ENCODE measurements around the gene GPC6.

The GPC6 gene

GRCh38 chr13:93805736-93806135 is 579.1 kb downstream of the GPC6 start:
- H3K9me3 ChIP-seq (ENCODE audit: insufficient read depth, low read depth, low read length), result no peaks in the 10 kb centered on the region
- peaks cover 20% of the 10 kb centered on the region for H3K4me1 ChIP-seq (ENCODE audit: insufficient read depth, low read length)
- no peak overlapping the region for H3K27ac ChIP-seq (ENCODE audit: low read length)
- H3K9ac ChIP-seq (ENCODE audit: low read depth, low read length), result no peak overlapping the region
- H3K36me3 ChIP-seq (ENCODE audit: insufficient read depth, low read depth, low read length), result no peaks in the 10 kb centered on the region
- H3K4me3 ChIP-seq (ENCODE audit: low read length), result no peak overlapping the region
- H3K27me3 ChIP-seq (ENCODE audit: insufficient read depth, low read length), result no peaks in the 10 kb centered on the region

- H3K27ac ChIP-seq (ENCODE audit: low read length), result no peak overlapping the region
Observed at GRCh38 chr13:93806861-93807260, 580.3 kb downstream of the GPC6 start.

GRCh38 chr13:93810264-93810663 is 583.7 kb downstream of the GPC6 start:
- H3K27ac ChIP-seq (ENCODE audit: low read length), result no peak overlapping the region
- no peaks in the 10 kb centered on the region for H3K27me3 ChIP-seq (ENCODE audit: insufficient read depth, low read length)
- no peak overlapping the region for H3K4me3 ChIP-seq (ENCODE audit: low read length)
- peaks cover 29% of the 10 kb centered on the region for H3K4me1 ChIP-seq (ENCODE audit: insufficient read depth, low read length)
- H3K9ac ChIP-seq (ENCODE audit: low read depth, low read length), result no peak overlapping the region
- H3K9me3 ChIP-seq (ENCODE audit: insufficient read depth, low read depth, low read length), result no peaks in the 10 kb centered on the region
- H3K36me3 ChIP-seq (ENCODE audit: insufficient read depth, low read depth, low read length), result no peaks in the 10 kb centered on the region

More at GRCh38 chr13:93806861-93807260, 580.3 kb downstream of the GPC6 start:
- peak overlapping the region; percentile 21; the same call in 1 of the 2 replicates for H3K4me3 ChIP-seq (ENCODE audit: low read length)
- H3K4me1 ChIP-seq (ENCODE audit: insufficient read depth, low read length), result peaks cover 26% of the 10 kb centered on the region
- no peaks in the 10 kb centered on the region for H3K36me3 ChIP-seq (ENCODE audit: insufficient read depth, low read depth, low read length)
- no peaks in the 10 kb centered on the region for H3K27me3 ChIP-seq (ENCODE audit: insufficient read depth, low read length)
- H3K9me3 ChIP-seq (ENCODE audit: insufficient read depth, low read depth, low read length), result no peaks in the 10 kb centered on the region
- no peak overlapping the region for H3K9ac ChIP-seq (ENCODE audit: low read depth, low read length)

GRCh38 chr13:93811071-93811737 is 584.6 kb downstream of the GPC6 start:
- no peak overlapping the region for H3K4me3 ChIP-seq (ENCODE audit: low read length)
- H3K27ac ChIP-seq (ENCODE audit: low read length), result no peak overlapping the region
- no peaks in the 10 kb centered on the region for H3K9me3 ChIP-seq (ENCODE audit: insufficient read depth, low read depth, low read length)
- no peaks in the 10 kb centered on the region for H3K36me3 ChIP-seq (ENCODE audit: insufficient read depth, low read depth, low read length)
- H3K9ac ChIP-seq (ENCODE audit: low read depth, low read length), result no peak overlapping the region
- no peaks in the 10 kb centered on the region for H3K27me3 ChIP-seq (ENCODE audit: insufficient read depth, low read length)
- peaks cover 29% of the 10 kb centered on the region for H3K4me1 ChIP-seq (ENCODE audit: insufficient read depth, low read length)

- H3K27ac ChIP-seq (ENCODE audit: low read length), result no peak overlapping the region
- H3K4me1 ChIP-seq (ENCODE audit: insufficient read depth, low read length), result peaks cover 28% of the 10 kb centered on the region
- no peak overlapping the region for H3K4me3 ChIP-seq (ENCODE audit: low read length)
- no peaks in the 10 kb centered on the region for H3K27me3 ChIP-seq (ENCODE audit: insufficient read depth, low read length)
- no peaks in the 10 kb centered on the region for H3K36me3 ChIP-seq (ENCODE audit: insufficient read depth, low read depth, low read length)
- no peaks in the 10 kb centered on the region for H3K9me3 ChIP-seq (ENCODE audit: insufficient read depth, low read depth, low read length)
- H3K9ac ChIP-seq (ENCODE audit: low read depth, low read length), result no peak overlapping the region
Observed at GRCh38 chr13:93811738-93812112, 585.1 kb downstream of the GPC6 start.

- Histone ChIP-seq H3K27me3 (ENCODE audit: insufficient read depth, low read length) (no peaks in the 10 kb centered on the region), H3K4me3 (ENCODE audit: low read length) (no peak overlapping the region), H3K9ac (ENCODE audit: low read depth, low read length) (no peak overlapping the region), H3K4me1 (ENCODE audit: insufficient read depth, low read length) (peaks cover 21% of the 10 kb centered on the region), H3K36me3 (ENCODE audit: insufficient read depth, low read depth, low read length) (no peaks in the 10 kb centered on the region), H3K9me3 (ENCODE audit: insufficient read depth, low read depth, low read length) (no peaks in the 10 kb centered on the region), H3K27ac (ENCODE audit: low read length) (no peak overlapping the region)
Observed at GRCh38 chr13:93814658-93815057, 588.1 kb downstream of the GPC6 start.

- no peaks in the 10 kb centered on the region for H3K36me3 ChIP-seq (ENCODE audit: insufficient read depth, low read depth, low read length)
- H3K27me3 ChIP-seq (ENCODE audit: insufficient read depth, low read length), result no peaks in the 10 kb centered on the region
- no peak overlapping the region for H3K9ac ChIP-seq (ENCODE audit: low read depth, low read length)
- peaks cover 7% of the 10 kb centered on the region for H3K4me1 ChIP-seq (ENCODE audit: insufficient read depth, low read length)
- no peak overlapping the region for H3K4me3 ChIP-seq (ENCODE audit: low read length)
- no peak overlapping the region for H3K27ac ChIP-seq (ENCODE audit: low read length)
- H3K9me3 ChIP-seq (ENCODE audit: insufficient read depth, low read depth, low read length), result no peaks in the 10 kb centered on the region
Observed at GRCh38 chr13:93818345-93818744, 591.7 kb downstream of the GPC6 start.

GRCh38 chr13:93819331-93819890 is 592.8 kb downstream of the GPC6 start:
- Histone ChIP-seq H3K4me3 (ENCODE audit: low read length) (no peak overlapping the region), H3K9me3 (ENCODE audit: insufficient read depth, low read depth, low read length) (no peaks in the 10 kb centered on the region), H3K4me1 (ENCODE audit: insufficient read depth, low read length) (peaks cover 6% of the 10 kb centered on the region), H3K9ac (ENCODE audit: low read depth, low read length) (no peak overlapping the region), H3K27ac (ENCODE audit: low read length) (no peak overlapping the region), H3K36me3 (ENCODE audit: insufficient read depth, low read depth, low read length) (no peaks in the 10 kb centered on the region), H3K27me3 (ENCODE audit: insufficient read depth, low read length) (no peaks in the 10 kb centered on the region)

- H3K36me3 ChIP-seq (ENCODE audit: insufficient read depth, low read depth, low read length), result no peaks in the 10 kb centered on the region
- H3K9me3 ChIP-seq (ENCODE audit: insufficient read depth, low read depth, low read length), result no peaks in the 10 kb centered on the region
- no peak overlapping the region for H3K4me3 ChIP-seq (ENCODE audit: low read length)
- no peak overlapping the region for H3K27ac ChIP-seq (ENCODE audit: low read length)
- no peaks in the 10 kb centered on the region for H3K27me3 ChIP-seq (ENCODE audit: insufficient read depth, low read length)
- no peak overlapping the region for H3K9ac ChIP-seq (ENCODE audit: low read depth, low read length)
- no peaks in the 10 kb centered on the region; the same call in 1 of the 2 replicates for H3K4me1 ChIP-seq (ENCODE audit: insufficient read depth, low read length)
Observed at GRCh38 chr13:93824286-93824685, 597.7 kb downstream of the GPC6 start.

- H3K27me3 ChIP-seq (ENCODE audit: insufficient read depth, low read length), result no peaks in the 10 kb centered on the region
- no peak overlapping the region for H3K27ac ChIP-seq (ENCODE audit: low read length)
- peaks cover 4% of the 10 kb centered on the region; the same call in 1 of the 2 replicates for H3K4me1 ChIP-seq (ENCODE audit: insufficient read depth, low read length)
Observed at GRCh38 chr13:93834051-93834450, 607.4 kb downstream of the GPC6 start.

GRCh38 chr13:93843082-93843481 is 616.5 kb downstream of the GPC6 start:
- Histone ChIP-seq H3K4me1 (ENCODE audit: insufficient read depth, low read length) (peaks cover 6% of the 10 kb centered on the region; the same call in 1 of the 2 replicates), H3K36me3 (ENCODE audit: insufficient read depth, low read depth, low read length) (no peaks in the 10 kb centered on the region), H3K4me3 (ENCODE audit: low read length) (no peak overlapping the region), H3K9ac (ENCODE audit: low read depth, low read length) (no peak overlapping the region), H3K27ac (ENCODE audit: low read length) (no peak overlapping the region), H3K27me3 (ENCODE audit: insufficient read depth, low read length) (no peaks in the 10 kb centered on the region), H3K9me3 (ENCODE audit: insufficient read depth, low read depth, low read length) (no peaks in the 10 kb centered on the region)

More at GRCh38 chr13:93834051-93834450, 607.4 kb downstream of the GPC6 start:
- Histone ChIP-seq H3K36me3 (ENCODE audit: insufficient read depth, low read depth, low read length) (no peaks in the 10 kb centered on the region), H3K4me3 (ENCODE audit: low read length) (no peak overlapping the region), H3K9ac (ENCODE audit: low read depth, low read length) (no peak overlapping the region), H3K9me3 (ENCODE audit: insufficient read depth, low read depth, low read length) (no peaks in the 10 kb centered on the region)

GRCh38 chr13:93847162-93847561 is 620.6 kb downstream of the GPC6 start:
- Histone ChIP-seq H3K27ac (ENCODE audit: low read length) (no peak overlapping the region), H3K27me3 (ENCODE audit: insufficient read depth, low read length) (no peaks in the 10 kb centered on the region), H3K9me3 (ENCODE audit: insufficient read depth, low read depth, low read length) (no peaks in the 10 kb centered on the region), H3K9ac (ENCODE audit: low read depth, low read length) (no peak overlapping the region), H3K4me3 (ENCODE audit: low read length) (no peak overlapping the region), H3K4me1 (ENCODE audit: insufficient read depth, low read length) (0 out of 2 replicates have a peak, but pooled peaks cover 5% of the 10 kb centered on the region), H3K36me3 (ENCODE audit: insufficient read depth, low read depth, low read length) (no peaks in the 10 kb centered on the region)
